ENCODE data around the gene MYO1D.
"Not testable (repeated sequence)": the region's sequence is repeated elsewhere in the genome, so short reads cannot be mapped to it uniquely, and the experiment has no call there.

GRCh38 chr17:32887410-32887809 is 10.5 kb upstream of the MYO1D start:
- not testable (repeated sequence) for TF ChIP-seq POLR2A, POLR2AphosphoS5 (IDR thresholded peaks at IDR 0.05)
- TF ChIP-seq, protein P1, sequence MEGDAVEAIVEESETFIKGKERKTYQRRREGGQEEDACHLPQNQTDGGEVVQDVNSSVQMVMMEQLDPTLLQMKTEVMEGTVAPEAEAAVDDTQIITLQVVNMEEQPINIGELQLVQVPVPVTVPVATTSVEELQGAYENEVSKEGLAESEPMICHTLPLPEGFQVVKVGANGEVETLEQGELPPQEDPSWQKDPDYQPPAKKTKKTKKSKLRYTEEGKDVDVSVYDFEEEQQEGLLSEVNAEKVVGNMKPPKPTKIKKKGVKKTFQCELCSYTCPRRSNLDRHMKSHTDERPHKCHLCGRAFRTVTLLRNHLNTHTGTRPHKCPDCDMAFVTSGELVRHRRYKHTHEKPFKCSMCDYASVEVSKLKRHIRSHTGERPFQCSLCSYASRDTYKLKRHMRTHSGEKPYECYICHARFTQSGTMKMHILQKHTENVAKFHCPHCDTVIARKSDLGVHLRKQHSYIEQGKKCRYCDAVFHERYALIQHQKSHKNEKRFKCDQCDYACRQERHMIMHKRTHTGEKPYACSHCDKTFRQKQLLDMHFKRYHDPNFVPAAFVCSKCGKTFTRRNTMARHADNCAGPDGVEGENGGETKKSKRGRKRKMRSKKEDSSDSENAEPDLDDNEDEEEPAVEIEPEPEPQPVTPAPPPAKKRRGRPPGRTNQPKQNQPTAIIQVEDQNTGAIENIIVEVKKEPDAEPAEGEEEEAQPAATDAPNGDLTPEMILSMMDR (IDR thresholded peaks at IDR 0.05), result not testable (repeated sequence)
